HTERT RPE-1 (cell line): ENCODE results near the gene NAV2.

ENCODE experiments used
- in situ Hi-C: fragments of 300-500 bp; cut with MboI; formaldehyde crosslinking; loops from 4 replicates; pipeline ENCODE4 v1.14.3; 2020; ENCODE audit warnings: low sequenced_read_pairs

The NAV2 gene

DNA sequence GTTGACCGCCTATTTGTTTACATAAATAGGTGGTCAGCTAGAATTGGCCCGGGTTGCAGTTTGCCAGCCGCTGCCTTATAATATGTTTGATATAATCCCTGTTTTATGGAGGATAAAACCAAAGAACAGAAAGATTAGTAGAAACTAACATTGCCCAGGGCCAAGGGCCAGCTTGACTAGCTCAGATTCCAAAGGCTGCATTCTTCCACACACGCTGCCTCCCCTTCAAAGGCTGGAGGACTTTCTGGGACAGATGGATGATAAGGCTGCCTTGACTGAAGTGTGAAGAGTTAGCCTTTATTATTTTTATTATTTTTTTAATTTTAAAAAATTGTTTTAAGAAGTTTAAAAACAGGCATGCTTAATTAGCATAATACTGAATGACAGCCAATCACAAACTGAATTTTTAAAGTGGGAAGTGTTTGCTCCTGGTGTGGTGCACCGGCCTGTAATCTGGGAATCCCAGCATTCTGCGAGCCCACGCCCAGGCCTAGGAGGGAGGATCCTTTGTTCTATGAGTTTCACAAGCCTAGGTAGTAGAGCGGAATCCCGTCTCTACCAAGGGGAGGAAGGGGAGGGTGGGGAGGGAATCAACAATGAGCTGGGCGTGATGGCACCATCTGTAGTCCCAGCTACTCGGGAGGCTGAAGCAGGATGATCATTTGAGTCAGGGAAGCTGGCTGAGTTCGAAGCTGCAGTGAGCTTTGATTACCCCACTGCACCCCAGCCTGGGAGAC, 114.9 kb downstream of the NAV2 start:
- in situ Hi-C loops = no loop called here

DNA sequence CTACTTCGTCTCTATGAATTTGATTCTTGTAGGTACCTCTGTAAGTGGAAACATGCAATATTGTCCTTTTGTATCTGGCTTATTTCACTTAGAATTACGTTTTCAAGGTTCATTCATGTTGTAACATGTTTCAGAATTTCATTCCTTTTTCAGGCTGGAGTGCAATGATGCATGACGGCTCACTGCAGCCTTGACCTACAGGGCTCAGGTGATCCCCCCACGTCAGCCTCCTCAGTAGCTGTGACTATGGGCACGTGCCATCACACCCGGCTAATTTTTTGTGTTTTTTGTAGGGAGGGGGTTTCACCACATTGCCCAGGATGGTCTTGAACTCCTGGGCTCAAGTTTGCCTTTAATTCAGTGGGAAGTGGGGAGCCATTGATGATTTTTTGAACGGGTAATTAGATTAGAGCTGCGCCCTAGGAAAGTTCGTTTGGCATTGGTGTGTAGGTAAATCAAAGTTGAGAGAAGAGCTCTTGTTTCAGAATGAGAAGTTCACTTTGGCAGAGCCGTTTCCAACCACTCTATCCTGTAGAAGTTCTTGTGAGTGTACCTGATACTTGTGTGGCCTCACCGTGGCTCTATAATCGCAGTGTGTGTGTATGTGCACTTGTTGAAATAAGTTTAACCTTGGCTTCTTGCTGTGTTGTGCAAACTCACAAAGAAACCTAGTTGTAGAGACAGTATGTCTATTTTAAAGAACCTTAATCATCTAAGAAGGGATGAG, 115.9 kb downstream of the NAV2 start:
- in situ Hi-C loops = no loop called here

DNA sequence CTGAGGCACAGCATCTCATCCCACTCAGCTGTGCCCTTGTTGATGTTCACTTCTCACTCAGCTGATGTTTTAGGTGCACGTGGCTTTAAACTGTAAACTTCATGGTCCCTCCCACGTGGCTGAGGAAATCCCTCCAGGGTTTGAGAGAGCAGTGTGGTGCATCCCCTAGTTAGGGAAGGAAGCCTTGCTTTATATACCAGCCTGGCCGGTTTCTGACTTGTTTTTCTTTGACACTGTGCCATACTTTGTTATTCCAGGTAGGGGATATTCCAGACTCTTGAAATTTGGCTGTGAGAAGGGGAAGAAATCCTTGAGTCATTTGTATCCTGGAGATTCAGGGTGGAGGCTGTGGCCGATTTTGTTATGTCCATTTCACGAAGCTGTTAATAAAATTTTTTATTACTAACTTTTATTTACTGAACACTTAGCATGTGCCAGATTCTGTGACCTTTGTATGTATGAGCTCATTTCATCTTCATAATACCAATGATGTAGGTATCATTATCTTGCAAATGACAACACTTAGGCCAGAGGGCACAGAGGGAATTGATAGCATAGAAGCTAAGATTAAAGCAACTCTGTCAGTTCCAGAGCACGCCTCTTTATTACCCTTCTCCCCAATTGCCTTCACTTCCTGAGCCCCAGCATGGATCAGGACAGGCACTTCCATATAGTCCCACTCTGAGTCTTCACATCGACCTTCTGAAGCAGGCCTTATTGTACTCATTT, 116.6 kb downstream of the NAV2 start:
- in situ Hi-C loops = no loop called here

DNA sequence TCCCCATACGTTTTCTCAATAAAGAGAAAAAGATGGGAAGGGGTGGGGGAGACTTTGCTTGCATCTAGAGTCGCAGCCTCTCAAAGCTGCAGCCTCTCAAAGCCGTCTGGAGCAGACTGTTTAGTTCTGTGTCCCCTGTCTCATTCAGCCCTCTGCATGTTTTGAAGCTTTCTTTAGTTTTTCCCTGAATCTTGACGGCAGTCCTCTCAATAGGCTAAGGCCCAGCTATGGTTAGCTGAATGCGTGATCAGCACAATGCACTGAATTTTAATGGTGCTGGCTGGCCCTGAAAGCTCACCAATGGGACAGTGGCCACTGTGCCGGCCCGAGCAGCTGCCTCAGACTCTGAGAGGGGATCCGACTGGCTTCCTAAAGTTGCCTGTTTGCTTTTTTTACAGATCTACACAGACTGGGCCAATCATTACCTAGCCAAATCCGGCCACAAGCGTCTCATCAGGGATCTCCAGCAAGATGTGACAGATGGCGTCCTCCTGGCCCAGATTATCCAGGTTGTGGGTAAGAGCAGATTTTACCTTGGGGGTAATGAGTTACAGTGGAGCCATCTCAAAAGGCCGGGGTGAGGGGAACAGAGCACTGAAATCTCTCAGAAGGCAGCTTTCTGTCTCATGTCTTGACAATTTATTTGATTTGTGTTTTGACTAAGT, 119.6 kb downstream of the NAV2 start:
- in situ Hi-C loops = no loop called here

DNA sequence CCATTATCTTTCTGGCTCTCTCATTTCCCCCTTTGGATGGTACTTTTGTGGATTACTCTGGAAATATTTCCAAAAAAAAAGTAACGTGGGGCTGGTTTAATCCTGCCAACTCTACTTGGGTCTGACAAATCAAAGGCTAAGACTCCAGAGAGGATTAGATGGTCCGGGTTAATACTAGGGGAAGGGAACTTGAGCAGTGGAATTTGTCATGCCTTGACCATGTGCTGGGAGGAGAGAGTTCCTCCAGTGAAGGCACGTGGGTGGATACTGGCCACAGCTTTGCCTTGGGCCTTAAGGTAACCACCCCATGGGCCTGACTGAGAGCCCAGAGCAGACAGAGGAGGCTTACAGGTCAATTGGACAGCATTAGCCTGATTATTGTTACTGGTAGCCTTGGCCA, 120.3 kb downstream of the NAV2 start:
- in situ Hi-C loops = no loop called here

DNA sequence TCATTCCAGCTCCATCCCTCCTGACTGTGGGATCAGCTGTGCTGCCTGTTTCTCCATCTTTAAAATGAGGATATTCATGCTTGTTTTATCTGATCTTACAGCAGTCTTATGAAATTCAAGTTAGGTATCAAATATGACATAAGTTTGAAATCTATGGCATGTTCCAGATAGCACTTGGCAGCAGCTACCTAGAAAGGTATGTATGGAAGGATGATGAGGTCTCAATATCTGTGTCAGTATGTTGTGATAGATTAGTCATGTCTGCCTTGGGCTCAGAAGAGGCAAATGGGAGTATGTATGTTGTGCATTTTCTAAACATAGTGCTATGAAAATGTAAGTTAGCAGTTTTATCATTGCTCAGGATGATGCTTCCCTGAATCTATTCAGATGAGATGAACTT, 122.1 kb downstream of the NAV2 start:
- in situ Hi-C loops = no loop called here

DNA sequence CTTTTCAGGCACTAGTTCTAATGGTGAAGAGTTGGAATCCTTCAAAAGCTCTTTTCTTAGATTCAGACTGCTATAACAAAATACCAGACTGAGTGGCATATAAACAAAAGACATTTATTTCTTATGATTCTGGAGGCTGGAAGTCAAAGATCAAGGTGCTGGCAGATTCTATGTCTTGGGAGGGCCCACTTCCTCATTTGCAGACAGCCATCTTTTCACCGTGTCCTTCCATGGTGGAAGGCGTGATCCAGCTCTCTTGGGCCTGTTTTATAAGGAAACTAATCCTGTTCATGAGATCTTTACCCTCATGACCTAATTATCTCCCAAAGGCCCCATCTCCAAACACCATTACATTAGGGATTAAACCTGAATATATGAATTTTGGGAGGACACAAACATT, 124.0 kb downstream of the NAV2 start:
- in situ Hi-C loops = no loop called here

DNA sequence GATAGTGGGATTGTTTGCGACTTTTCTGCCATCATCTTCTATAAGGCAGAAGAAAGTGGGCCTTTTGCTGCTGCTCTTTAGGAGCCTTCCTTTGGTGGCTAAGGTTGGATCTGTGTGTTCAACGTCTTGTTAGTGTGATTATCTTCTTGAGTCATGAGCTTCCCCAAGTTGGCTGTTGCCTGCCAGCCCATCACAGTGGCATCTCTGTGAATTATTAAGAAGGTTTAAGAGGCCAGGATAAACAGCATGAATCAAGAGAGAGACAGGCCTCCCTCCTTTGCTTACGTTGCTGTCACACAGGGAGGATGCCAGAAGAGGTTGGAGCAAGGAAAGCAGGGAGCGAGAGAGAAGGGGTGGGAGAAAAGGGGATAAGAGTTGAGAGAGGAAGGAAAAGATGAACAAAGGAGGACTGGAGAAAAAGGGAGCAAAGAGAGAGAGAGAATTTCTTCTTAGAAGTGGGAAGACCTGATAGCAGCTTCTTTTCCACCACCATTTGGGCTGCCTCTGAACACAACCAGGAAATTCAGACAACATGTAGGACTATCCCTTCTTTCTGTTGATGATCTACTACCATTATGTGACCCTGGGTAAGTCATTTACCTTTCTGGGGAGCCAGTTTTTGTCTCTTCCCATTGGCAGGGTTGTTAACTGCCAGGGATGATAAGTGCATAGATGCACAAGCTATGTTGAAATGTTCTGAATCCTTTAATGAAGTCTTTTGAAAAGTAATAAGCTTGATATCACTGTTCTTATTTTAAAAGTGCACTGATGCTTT, 126.5 kb downstream of the NAV2 start:
- in situ Hi-C loops = no loop called here

DNA sequence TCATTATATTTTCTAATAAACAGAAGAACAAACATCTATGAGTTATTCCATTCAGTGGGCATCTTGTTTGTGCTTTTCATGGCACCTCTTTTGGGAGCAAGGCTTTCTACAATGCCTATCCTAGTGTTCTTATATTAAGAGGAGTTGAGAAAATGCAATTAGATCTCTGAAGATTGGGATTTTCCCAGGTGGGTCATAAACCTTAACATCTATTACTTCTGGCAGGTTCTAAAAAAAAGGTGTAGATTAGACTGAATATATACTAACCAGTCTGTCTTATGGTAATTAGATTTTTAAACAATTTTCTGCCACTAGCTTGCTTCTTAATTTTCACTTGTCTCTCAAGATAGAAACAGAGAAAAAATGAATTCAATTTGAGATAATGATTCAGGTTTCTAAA, 128.3 kb downstream of the NAV2 start:
- in situ Hi-C loops = no loop called here

DNA sequence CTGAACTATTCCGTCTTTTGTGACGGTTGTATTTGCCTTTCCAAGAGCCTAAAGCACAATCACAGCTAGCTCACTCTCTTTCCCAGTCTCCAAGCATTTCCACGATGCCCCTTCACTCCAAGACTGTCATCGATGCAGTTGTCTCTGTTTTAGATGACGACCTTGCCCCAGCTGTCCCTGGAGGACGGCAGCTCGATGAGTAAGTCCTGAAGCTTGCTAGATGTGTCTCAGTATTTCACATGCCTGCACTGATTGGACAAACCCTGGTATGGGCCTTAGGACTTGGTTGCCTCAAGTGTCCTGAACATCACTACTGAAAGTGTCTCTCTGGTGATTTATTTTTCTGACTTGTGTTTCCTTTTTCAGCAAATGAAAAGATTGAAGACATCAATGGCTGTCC, 129.9 kb downstream of the NAV2 start:
- in situ Hi-C loops = no loop called here

DNA sequence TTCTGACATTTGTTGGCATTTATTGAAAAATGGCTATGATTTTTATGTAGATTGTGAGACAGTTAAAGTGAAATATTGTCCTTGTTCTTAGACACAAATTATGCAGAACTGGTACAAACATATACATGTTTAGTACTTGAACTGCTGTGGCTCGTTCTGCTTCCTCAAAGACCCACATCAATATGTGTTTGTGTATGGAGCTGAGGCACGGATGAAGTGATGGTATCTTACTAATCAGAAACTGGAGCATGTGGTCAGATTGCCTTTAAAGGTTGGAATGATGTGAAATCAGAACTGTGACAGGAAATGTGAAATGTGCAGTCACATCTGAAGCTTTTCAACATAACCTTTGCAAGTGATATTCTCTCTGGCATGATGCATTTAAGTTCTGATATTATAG, 130.4 kb downstream of the NAV2 start:
- in situ Hi-C loops = no loop called here

DNA sequence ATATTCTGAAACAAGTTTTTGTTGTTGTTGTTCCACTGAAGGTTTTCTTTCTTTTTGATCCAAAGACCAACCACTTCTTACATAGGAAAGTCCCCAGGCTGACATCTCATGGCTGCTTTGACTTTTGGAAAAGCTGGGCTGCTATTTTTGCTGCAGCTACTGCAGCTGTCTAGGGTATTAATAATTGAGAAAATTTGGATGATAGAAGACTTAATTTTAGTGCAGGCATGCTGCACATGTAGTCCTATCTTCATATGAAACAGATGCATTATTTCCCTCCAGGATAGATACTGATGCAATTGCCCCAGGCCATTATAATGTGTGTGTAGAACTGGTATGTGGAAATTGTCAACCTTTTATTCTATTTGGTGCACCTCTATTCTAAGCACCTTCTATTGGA, 131.4 kb downstream of the NAV2 start:
- in situ Hi-C loops = no loop called here

DNA sequence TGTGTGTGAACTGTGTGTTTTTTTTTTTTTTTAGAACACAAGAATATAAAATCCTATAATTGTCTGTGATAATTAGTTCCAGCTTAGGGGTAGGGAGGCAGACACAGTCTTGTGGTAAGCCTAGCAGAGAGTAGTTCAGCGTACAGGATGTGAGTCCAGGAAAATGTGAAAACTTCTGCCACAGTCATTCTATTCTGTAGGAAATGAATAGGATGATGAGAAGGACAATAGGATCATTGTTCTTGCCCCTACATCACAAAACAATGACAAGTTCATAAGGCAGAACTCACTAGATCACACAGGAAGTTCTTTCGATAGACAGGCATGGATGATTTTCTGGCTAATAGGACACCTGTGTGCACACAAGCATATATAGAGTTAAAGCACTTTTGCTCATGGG, 132.2 kb downstream of the NAV2 start:
- in situ Hi-C loops = no loop called here

DNA sequence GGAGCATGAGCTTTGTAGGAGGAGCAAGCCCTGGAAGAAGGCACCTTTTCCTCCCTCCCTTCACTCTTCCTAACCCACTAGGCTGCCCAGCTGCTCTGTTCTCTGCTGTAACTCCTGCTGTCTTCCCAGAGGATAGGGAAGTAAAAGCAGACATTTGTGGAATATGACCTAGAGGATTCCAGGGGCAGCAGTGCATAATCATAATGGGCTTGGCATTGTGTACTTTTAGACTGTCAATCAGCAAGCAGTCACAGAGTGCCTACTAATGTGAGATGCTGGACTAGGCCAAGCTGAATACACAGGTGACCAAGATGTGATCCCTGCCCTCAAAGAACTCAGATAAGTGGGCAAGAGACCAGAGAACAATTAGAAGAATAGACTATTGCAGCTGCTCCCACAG, 133.0 kb downstream of the NAV2 start:
- in situ Hi-C loops = no loop called here

DNA sequence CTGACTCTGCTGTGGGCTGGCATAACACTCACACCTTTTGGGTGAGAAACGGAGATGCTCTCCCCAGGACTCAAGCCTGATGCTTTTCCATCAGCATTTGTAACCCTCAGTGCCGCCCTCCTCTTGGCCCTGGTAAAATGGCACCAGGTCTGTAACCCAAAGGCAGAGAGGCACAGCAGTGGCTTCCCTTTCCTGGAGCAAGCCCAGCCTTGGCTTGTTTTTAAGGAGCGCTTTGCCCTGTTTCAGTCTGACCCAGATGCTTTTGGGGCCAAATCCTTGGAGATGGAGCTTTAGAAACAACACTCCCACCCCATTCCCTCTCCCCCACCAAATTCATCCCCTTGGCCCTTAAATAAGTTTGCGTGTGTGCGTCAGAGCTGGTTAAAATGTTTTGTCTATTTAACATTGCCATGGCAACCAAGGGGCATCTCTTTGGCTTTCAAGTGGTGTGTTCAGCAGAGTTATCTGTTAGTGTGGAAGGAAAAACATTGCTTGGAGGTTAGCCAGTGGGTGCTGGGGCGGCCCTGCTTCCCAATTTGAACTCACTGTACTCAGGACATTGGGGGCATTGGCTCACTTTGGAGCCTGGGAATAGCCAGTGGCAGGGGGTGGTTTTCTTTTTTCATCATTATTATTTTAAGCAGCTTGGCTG, 134.1 kb downstream of the NAV2 start:
- in situ Hi-C loops = no loop called here

DNA sequence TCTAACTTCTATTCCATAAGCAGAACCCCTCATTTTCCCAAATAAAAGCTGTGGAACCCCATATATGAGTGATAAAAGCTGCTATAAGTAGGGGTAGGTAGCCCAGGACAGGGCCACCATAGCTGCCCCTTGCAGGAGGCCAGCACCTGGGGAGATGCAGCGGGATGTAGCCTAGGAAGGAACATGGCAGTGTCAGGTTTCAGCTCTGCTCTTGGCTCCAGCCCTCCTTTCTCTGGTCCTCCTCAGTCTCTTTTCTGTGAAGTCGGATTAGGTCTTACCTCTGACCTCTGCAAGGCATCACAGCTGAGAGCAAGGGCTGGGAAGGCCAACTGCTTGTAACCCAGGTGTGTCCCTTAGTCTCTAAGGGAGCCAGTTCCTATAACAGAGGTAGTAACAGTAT, 135.6 kb downstream of the NAV2 start:
- in situ Hi-C loops = no loop called here

DNA sequence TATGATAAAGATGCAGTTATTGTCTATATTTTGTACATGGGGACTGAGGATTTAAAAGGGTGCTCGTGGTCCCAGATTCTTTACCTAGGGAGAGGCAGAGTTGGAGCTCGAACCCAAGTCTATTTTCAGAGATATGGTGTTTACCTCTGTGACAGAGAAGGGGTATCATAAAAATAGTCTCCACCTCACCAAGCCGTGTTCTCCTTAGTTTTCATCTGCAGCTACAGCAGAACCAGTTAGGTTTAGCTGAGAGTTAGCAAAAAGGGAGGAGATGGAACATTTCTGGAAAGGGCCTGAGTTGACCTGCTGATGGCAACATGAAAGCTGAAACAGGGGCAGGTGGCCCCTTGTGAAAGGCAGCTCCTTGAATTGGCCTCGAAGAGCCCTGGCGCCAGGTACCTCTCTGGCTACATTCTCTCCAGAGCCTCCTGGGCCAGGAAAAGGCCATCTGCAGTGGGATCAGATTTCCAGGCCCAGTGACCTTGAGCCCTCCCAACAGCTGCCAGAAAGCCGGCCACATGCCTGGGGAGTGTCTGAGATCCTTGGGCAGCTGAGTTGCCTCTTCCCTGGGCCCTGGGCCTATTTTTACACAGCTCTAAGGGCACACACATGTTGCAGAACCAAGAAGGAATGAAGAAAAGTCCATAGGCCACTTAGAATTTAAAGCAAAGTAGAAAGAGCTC, 136.6 kb downstream of the NAV2 start:
- in situ Hi-C loops = no loop called here

DNA sequence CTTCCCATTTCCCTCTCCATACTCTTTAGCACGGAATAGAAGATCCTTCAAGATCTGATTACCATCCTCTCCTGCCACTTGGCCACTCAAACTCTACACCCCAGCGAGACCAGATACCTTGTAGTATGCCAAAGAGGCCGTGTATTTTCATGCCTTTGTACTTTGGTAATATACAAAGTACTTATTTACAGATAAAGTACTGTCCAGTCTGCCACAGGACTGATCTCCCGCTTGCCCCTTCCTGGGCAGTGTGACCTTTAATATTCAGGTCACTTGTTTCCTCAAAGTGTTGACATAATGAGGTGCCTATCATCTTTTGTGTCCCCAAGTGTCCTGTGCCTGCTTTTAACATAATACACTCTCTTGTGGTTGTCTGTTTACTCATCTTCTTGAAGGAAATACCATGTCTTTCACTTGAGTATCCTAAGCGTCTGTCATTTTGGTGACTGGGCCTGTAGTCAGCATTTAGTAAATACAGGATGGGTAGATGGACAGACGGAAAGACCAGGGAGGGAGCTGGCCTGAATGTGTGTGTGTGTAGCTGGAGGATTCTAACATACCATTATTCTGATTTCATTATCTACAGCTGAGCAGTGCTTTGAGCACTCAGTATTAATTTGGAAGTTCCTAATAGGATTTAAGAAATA, 137.4 kb downstream of the NAV2 start:
- in situ Hi-C loops = no loop called here

DNA sequence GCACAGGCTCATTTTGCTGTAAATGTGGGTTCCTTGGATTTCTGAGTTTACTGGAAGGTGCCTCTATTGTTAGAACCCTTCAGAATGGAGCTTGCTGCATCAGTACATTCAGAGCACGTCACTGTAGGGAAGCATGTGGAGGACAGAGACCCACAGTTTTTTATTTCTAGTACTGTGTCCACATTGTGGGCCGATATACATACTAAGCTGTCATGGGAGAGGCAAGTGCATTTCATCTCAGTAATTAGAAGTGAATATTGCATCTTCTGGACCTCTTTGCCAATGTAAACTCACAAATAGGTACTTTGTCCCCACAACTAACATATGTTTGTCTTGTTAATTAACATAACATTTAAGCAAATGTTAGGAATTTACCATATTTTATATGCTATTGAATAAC, 139.7 kb downstream of the NAV2 start:
- in situ Hi-C loops = no loop called here
